Activated naive CD8-positive, alpha-beta T cell treated with anti-CD3 and anti-CD28 coated beads, Interleukin-2, amount 10 ng/mL, durations not matched to agents 7 days and 5 days (primary cell): ENCODE data around the gene CPT1A. TPM values are rescaled to one million over a fixed set of nuclear protein-coding genes. Genes with fewer than 3 reads are reported as not detected.
A peak's percentile ranks its signal among the peaks of the same experiment; 100 is the strongest.

Source experiments
- ATAC-seq: fragments of 150-1000 bp; cut with Tn5 transposase; one replicate; pipeline ENCODE4 v1.10.0; 2021; ENCODE audit warnings: low read depth, moderate library complexity
- POLR2A ChIA-PET: fragments of 350-600 bp; sonication (Branson Sonifier 250); formaldehyde crosslinking; loops from one replicate; lab custom pipeline; 2021; ENCODE audit warnings: antibody characterized with exemption; lab: Charles Lee
- DNase-seq: peaks from one replicate; pipeline ENCODE4 v3.0.0; 2021
- H3K27ac Mint-ChIP-seq: one replicate; pipeline ENCODE4 v1.8.0; 2022; ENCODE audit warnings: mild to moderate bottlenecking, mixed read lengths
- H3K27me3 Mint-ChIP-seq: one replicate; pipeline ENCODE4 v1.8.0; 2022; ENCODE audit warnings: mild to moderate bottlenecking, moderate library complexity, mixed read lengths
- H3K36me3 Mint-ChIP-seq: one replicate; pipeline ENCODE4 v1.8.0; 2021; ENCODE audit warnings: mild to moderate bottlenecking, mixed read lengths
- H3K4me1 Mint-ChIP-seq: one replicate; pipeline ENCODE4 v1.8.0; 2021; ENCODE audit warnings: mixed read lengths
- H3K4me3 Mint-ChIP-seq: one replicate; pipeline ENCODE4 v1.8.0; 2022; ENCODE audit warnings: mild to moderate bottlenecking, moderate library complexity, mixed read lengths
- H3K9me3 Mint-ChIP-seq: one replicate; pipeline ENCODE4 v1.8.0; 2021; ENCODE audit warnings: mixed read lengths
- total RNA-seq, 2 experiments: library from RNA; stranded (reverse); gene quantifications; one replicate each; pipeline ENCODE4 v1.2.3, GENCODE V29; 2021

Gene CPT1A
- total RNA-seq, 2 experiments from 2014 or later = 47.1 to 52.2 TPM

GRCh38 chr11:68832476-68833181 lies 9.1 kb downstream of the CPT1A start:
- no peak for ATAC-seq
- H3K9me3 Mint-ChIP-seq = no peaks in the 10 kb centered on the region
- no peak overlapping the region for H3K4me3 Mint-ChIP-seq
- H3K27me3 Mint-ChIP-seq = no peaks in the 10 kb centered on the region
- DNase-seq = no peak
- peaks cover 14% of the 10 kb centered on the region for H3K36me3 Mint-ChIP-seq
- H3K4me1 Mint-ChIP-seq = peaks cover 25% of the 10 kb centered on the region
- POLR2A ChIA-PET = no interaction called here
- H3K27ac Mint-ChIP-seq = no peak overlapping the region

- no peak overlapping the region for H3K27ac Mint-ChIP-seq
- no peak for DNase-seq
- no peaks in the 10 kb centered on the region for H3K9me3 Mint-ChIP-seq
- H3K4me1 Mint-ChIP-seq = peaks cover 24% of the 10 kb centered on the region
- no peak overlapping the region for H3K4me3 Mint-ChIP-seq
- ATAC-seq = no peak
- no peaks in the 10 kb centered on the region for H3K27me3 Mint-ChIP-seq
- peaks cover 9% of the 10 kb centered on the region for H3K36me3 Mint-ChIP-seq
- POLR2A ChIA-PET = interaction anchor here (1.5 kb wide), 1 partner anchor 13 kb away, joined by 4 read pairs; no protein-coding TSS in a partner anchor
Measured at GRCh38 chr11:68831124-68831523, 10.6 kb downstream of the CPT1A start.

GRCh38 chr11:68829581-68829980 lies 12.1 kb downstream of the CPT1A start:
- H3K36me3 Mint-ChIP-seq = peaks cover 9% of the 10 kb centered on the region
- H3K4me1 Mint-ChIP-seq = peaks cover 25% of the 10 kb centered on the region
- no peaks in the 10 kb centered on the region for H3K9me3 Mint-ChIP-seq
- no peak overlapping the region for H3K4me3 Mint-ChIP-seq
- ATAC-seq (no peak), DNase-seq (no peak)
- no peaks in the 10 kb centered on the region for H3K27me3 Mint-ChIP-seq
- H3K27ac Mint-ChIP-seq = peak overlapping the region; percentile 78
- POLR2A ChIA-PET = interaction anchor here (1.5 kb wide), 1 partner anchor 14 kb away, joined by 4 read pairs; no protein-coding TSS in a partner anchor

- ATAC-seq (no peak), DNase-seq (no peak)
- no peaks in the 10 kb centered on the region for H3K9me3 Mint-ChIP-seq
- H3K27ac Mint-ChIP-seq = peak overlapping the region; percentile 78
- H3K4me1 Mint-ChIP-seq = peaks cover 25% of the 10 kb centered on the region
- peaks cover 9% of the 10 kb centered on the region for H3K36me3 Mint-ChIP-seq
- H3K4me3 Mint-ChIP-seq = peak overlapping the region; percentile 67
- no peaks in the 10 kb centered on the region for H3K27me3 Mint-ChIP-seq
- POLR2A ChIA-PET = interaction anchor here (0.6 to 1.3 kb wide), 3 partner anchors 9 to 241 kb away, joined by 3 to 4 read pairs (median 3); no protein-coding TSS in a partner anchor
Measured at GRCh38 chr11:68828957-68829356, 12.8 kb downstream of the CPT1A start.

GRCh38 chr11:68828155-68828931 lies 13.4 kb downstream of the CPT1A start:
- H3K9me3 Mint-ChIP-seq = no peaks in the 10 kb centered on the region
- peaks cover 11% of the 10 kb centered on the region for H3K36me3 Mint-ChIP-seq
- ATAC-seq (peak; percentile 52), DNase-seq (peak; percentile 35)
- peaks cover 25% of the 10 kb centered on the region for H3K4me1 Mint-ChIP-seq
- no peaks in the 10 kb centered on the region for H3K27me3 Mint-ChIP-seq
- peak overlapping the region; percentile 67 for H3K4me3 Mint-ChIP-seq
- peak overlapping the region; percentile 78 for H3K27ac Mint-ChIP-seq
- POLR2A ChIA-PET = interaction anchor here (0.6 to 1.3 kb wide), 3 partner anchors 10 to 241 kb away, joined by 3 to 4 read pairs (median 3); no protein-coding TSS in a partner anchor

- no peaks in the 10 kb centered on the region for H3K27me3 Mint-ChIP-seq
- H3K27ac Mint-ChIP-seq = peak overlapping the region; percentile 78
- H3K36me3 Mint-ChIP-seq = peaks cover 11% of the 10 kb centered on the region
- POLR2A ChIA-PET = interaction anchor here (1.1 to 1.3 kb wide), 2 partner anchors 11 to 15 kb away, joined by 4 to 5 read pairs; no protein-coding TSS in a partner anchor
- no peak overlapping the region for H3K4me3 Mint-ChIP-seq
- DNase-seq (no peak), ATAC-seq (no peak)
- no peaks in the 10 kb centered on the region for H3K9me3 Mint-ChIP-seq
- peaks cover 25% of the 10 kb centered on the region for H3K4me1 Mint-ChIP-seq
Measured at GRCh38 chr11:68827733-68828132, 14.0 kb downstream of the CPT1A start.

- Mint-ChIP-seq H3K4me1 (peaks cover 25% of the 10 kb centered on the region), H3K9me3 (no peaks in the 10 kb centered on the region), H3K27me3 (no peaks in the 10 kb centered on the region), H3K27ac (no peak overlapping the region), H3K4me3 (no peak overlapping the region), H3K36me3 (peaks cover 11% of the 10 kb centered on the region)
- ATAC-seq (no peak), DNase-seq (no peak)
- POLR2A ChIA-PET = interaction anchor here (1.1 kb wide), 1 partner anchor 16 kb away, joined by 5 read pairs; no protein-coding TSS in a partner anchor
Measured at GRCh38 chr11:68826726-68827125, 15.0 kb downstream of the CPT1A start.

GRCh38 chr11:68825571-68825970 lies 16.1 kb downstream of the CPT1A start:
- DNase-seq = peak; percentile 40
- peak; percentile 78 for ATAC-seq
- Mint-ChIP-seq H3K4me3 (no peak overlapping the region), H3K4me1 (peaks cover 25% of the 10 kb centered on the region), H3K27ac (peak overlapping the region; percentile 48), H3K36me3 (peaks cover 11% of the 10 kb centered on the region), H3K27me3 (no peaks in the 10 kb centered on the region), H3K9me3 (no peaks in the 10 kb centered on the region)
- POLR2A ChIA-PET = no interaction called here

GRCh38 chr11:68822546-68822945 lies 19.2 kb downstream of the CPT1A start:
- no peaks in the 10 kb centered on the region for H3K27me3 Mint-ChIP-seq
- no peaks in the 10 kb centered on the region for H3K9me3 Mint-ChIP-seq
- POLR2A ChIA-PET = no interaction called here
- ATAC-seq (no peak), DNase-seq (no peak)
- H3K36me3 Mint-ChIP-seq = peaks cover 2% of the 10 kb centered on the region
- no peak overlapping the region for H3K27ac Mint-ChIP-seq
- H3K4me3 Mint-ChIP-seq = no peak overlapping the region
- H3K4me1 Mint-ChIP-seq = peaks cover 14% of the 10 kb centered on the region

- DNase-seq = no peak
- ATAC-seq = no peak
- Mint-ChIP-seq H3K9me3 (no peaks in the 10 kb centered on the region), H3K36me3 (peaks cover 5% of the 10 kb centered on the region), H3K27me3 (no peaks in the 10 kb centered on the region), H3K27ac (no peak overlapping the region), H3K4me1 (peaks cover 19% of the 10 kb centered on the region), H3K4me3 (no peak overlapping the region)
- POLR2A ChIA-PET = no interaction called here
Measured at GRCh38 chr11:68821670-68822069, 20.0 kb downstream of the CPT1A start.

- H3K36me3 Mint-ChIP-seq = peaks cover 13% of the 10 kb centered on the region
- ATAC-seq (no peak), DNase-seq (no peak)
- no peak overlapping the region for H3K27ac Mint-ChIP-seq
- H3K9me3 Mint-ChIP-seq = no peaks in the 10 kb centered on the region
- H3K4me3 Mint-ChIP-seq = no peak overlapping the region
- H3K4me1 Mint-ChIP-seq = peaks cover 16% of the 10 kb centered on the region
- POLR2A ChIA-PET = no interaction called here
- H3K27me3 Mint-ChIP-seq = no peaks in the 10 kb centered on the region
Measured at GRCh38 chr11:68819362-68819761, 22.4 kb downstream of the CPT1A start.

GRCh38 chr11:68818181-68818580 lies 23.5 kb downstream of the CPT1A start:
- POLR2A ChIA-PET = interaction anchor here (0.5 kb wide), 1 partner anchor 309 kb away, joined by 3 read pairs; no protein-coding TSS in a partner anchor
- DNase-seq = no peak
- no peak overlapping the region for H3K4me3 Mint-ChIP-seq

GRCh38 chr11:68817554-68817953 lies 24.2 kb downstream of the CPT1A start:
- peaks cover 16% of the 10 kb centered on the region for H3K36me3 Mint-ChIP-seq
- H3K4me3 Mint-ChIP-seq = peak overlapping the region; percentile 16
- H3K4me1 Mint-ChIP-seq = peaks cover 16% of the 10 kb centered on the region
- H3K27ac Mint-ChIP-seq = peak overlapping the region; percentile 76
- DNase-seq (no peak), ATAC-seq (no peak)
- no peaks in the 10 kb centered on the region for H3K9me3 Mint-ChIP-seq
- POLR2A ChIA-PET = no interaction called here
- no peaks in the 10 kb centered on the region for H3K27me3 Mint-ChIP-seq

More at GRCh38 chr11:68818181-68818580, 23.5 kb downstream of the CPT1A start:
- no peaks in the 10 kb centered on the region for H3K27me3 Mint-ChIP-seq
- H3K4me1 Mint-ChIP-seq = peaks cover 16% of the 10 kb centered on the region
- no peak for ATAC-seq
- no peaks in the 10 kb centered on the region for H3K9me3 Mint-ChIP-seq
- H3K27ac Mint-ChIP-seq = peak overlapping the region; percentile 13
- peaks cover 11% of the 10 kb centered on the region for H3K36me3 Mint-ChIP-seq
